ENCODE results near the gene LDHAL6B.

LDHAL6B gene

GRCh38 chr15:59245559-59245958 is 38.9 kb downstream of the LDHAL6B start:
- Histone ChIP-seq H3K27me3 (replicated peaks in 2 of 5; ENCODE audit: control insufficient read depth in 4 of 5, insufficient read depth in 5 of 5, low read length in 4 of 5) (no peaks in the 10 kb centered on the region), H3K27ac (ENCODE audit: insufficient read depth in 1 of 2, low read depth in 1 of 2, low read length in 2 of 2, poor library complexity in 1 of 2, severe bottlenecking in 2 of 2) (no peak overlapping the region), H3K4me1 (ENCODE audit: control extremely low read depth in 1 of 4, control insufficient read depth in 4 of 4, insufficient read depth in 4 of 4, low read length in 3 of 4) (peaks cover 0 to 4% (median 0%) of the 10 kb centered on the region in 4 experiments), H3K9me3 (ENCODE audit: control extremely low read depth in 1 of 5, control insufficient read depth in 4 of 5, insufficient read depth in 2 of 5, low read depth in 1 of 5, low read length in 4 of 5) (no peaks in the 10 kb centered on the region), H3K4me3 (ENCODE audit: control insufficient read depth in 1 of 7, extremely low read depth in 1 of 7, insufficient read depth in 4 of 7, low read depth in 2 of 7, low read length in 6 of 7) (no peak overlapping the region), H3K36me3 (ENCODE audit: control insufficient read depth in 4 of 4, insufficient read depth in 4 of 4, low read length in 3 of 4) (no peaks in the 10 kb centered on the region)
- no peak for DNase-seq
- ChIA-PET POLR2A (no interaction called here), CTCF (interaction anchor here (1.0 to 4.8 kb wide), 6 partner anchors 11 to 284 kb away, joined by 3 to 43 read pairs (median 14); no protein-coding TSS in a partner anchor)
- 100% methylated on average over 1 of the region's 2 CpGs for WGBS (ENCODE audit: insufficient coverage)

- no peak overlapping the region for H3K27ac ChIP-seq (ENCODE audit: insufficient read depth in 1 of 2, low read depth in 1 of 2, low read length in 2 of 2, poor library complexity in 1 of 2, severe bottlenecking in 2 of 2)
- no peaks in the 10 kb centered on the region for H3K36me3 ChIP-seq (ENCODE audit: control insufficient read depth in 4 of 4, insufficient read depth in 4 of 4, low read length in 3 of 4)
- no peak overlapping the region for H3K4me3 ChIP-seq (ENCODE audit: control insufficient read depth in 1 of 7, extremely low read depth in 1 of 7, insufficient read depth in 4 of 7, low read depth in 2 of 7, low read length in 6 of 7)
- peak; percentile 77 to 88 (median 84) for DNase-seq
- H3K9me3 ChIP-seq (ENCODE audit: control extremely low read depth in 1 of 5, control insufficient read depth in 4 of 5, insufficient read depth in 2 of 5, low read depth in 1 of 5, low read length in 4 of 5) = no peaks in the 10 kb centered on the region
- WGBS (ENCODE audit: insufficient coverage) = 0% methylated on average over 2 of the region's 2 CpGs
- ChIA-PET CTCF (interaction anchor here (0.8 to 4.8 kb wide), 27 partner anchors 9 to 285 kb away, joined by 3 to 43 read pairs (median 4); no protein-coding TSS in a partner anchor), POLR2A (no interaction called here)
- H3K4me1 ChIP-seq (ENCODE audit: control extremely low read depth in 1 of 4, control insufficient read depth in 4 of 4, insufficient read depth in 4 of 4, low read length in 3 of 4) = peaks cover 0 to 4% (median 0%) of the 10 kb centered on the region in 4 experiments
- H3K27me3 ChIP-seq (replicated peaks in 2 of 5; ENCODE audit: control insufficient read depth in 4 of 5, insufficient read depth in 5 of 5, low read length in 4 of 5) = no peaks in the 10 kb centered on the region
Measured at GRCh38 chr15:59247364-59247763, 40.7 kb downstream of the LDHAL6B start.

GRCh38 chr15:59249816-59250215 is 43.2 kb downstream of the LDHAL6B start:
- Histone ChIP-seq H3K27ac (ENCODE audit: insufficient read depth in 1 of 2, low read depth in 1 of 2, low read length in 2 of 2, poor library complexity in 1 of 2, severe bottlenecking in 2 of 2) (no peak overlapping the region), H3K4me1 (ENCODE audit: control extremely low read depth in 1 of 4, control insufficient read depth in 4 of 4, insufficient read depth in 4 of 4, low read length in 3 of 4) (peaks cover 0 to 4% (median 0%) of the 10 kb centered on the region in 4 experiments), H3K4me3 (ENCODE audit: control insufficient read depth in 1 of 7, extremely low read depth in 1 of 7, insufficient read depth in 4 of 7, low read depth in 2 of 7, low read length in 6 of 7) (no peak overlapping the region), H3K9me3 (ENCODE audit: control extremely low read depth in 1 of 5, control insufficient read depth in 4 of 5, insufficient read depth in 2 of 5, low read depth in 1 of 5, low read length in 4 of 5) (no peaks in the 10 kb centered on the region), H3K36me3 (ENCODE audit: control insufficient read depth in 4 of 4, insufficient read depth in 4 of 4, low read length in 3 of 4) (no peaks in the 10 kb centered on the region), H3K27me3 (replicated peaks in 2 of 5; ENCODE audit: control insufficient read depth in 4 of 5, insufficient read depth in 5 of 5, low read length in 4 of 5) (no peaks in the 10 kb centered on the region)
- ChIA-PET CTCF (no interaction called here), POLR2A (no interaction called here)
- 100% methylated on average over 5 of the region's 5 CpGs for WGBS (ENCODE audit: insufficient coverage)
- DNase-seq = no peak

GRCh38 chr15:59250249-59250648 is 43.6 kb downstream of the LDHAL6B start:
- no peak overlapping the region for H3K4me3 ChIP-seq (ENCODE audit: control insufficient read depth in 1 of 7, extremely low read depth in 1 of 7, insufficient read depth in 4 of 7, low read depth in 2 of 7, low read length in 6 of 7)
- POLR2A ChIA-PET = no interaction called here
- no peak overlapping the region for H3K27ac ChIP-seq (ENCODE audit: insufficient read depth in 1 of 2, low read depth in 1 of 2, low read length in 2 of 2, poor library complexity in 1 of 2, severe bottlenecking in 2 of 2)
- H3K27me3 ChIP-seq (replicated peaks in 2 of 5; ENCODE audit: control insufficient read depth in 4 of 5, insufficient read depth in 5 of 5, low read length in 4 of 5) = no peaks in the 10 kb centered on the region
- no peaks in the 10 kb centered on the region for H3K9me3 ChIP-seq (ENCODE audit: control extremely low read depth in 1 of 5, control insufficient read depth in 4 of 5, insufficient read depth in 2 of 5, low read depth in 1 of 5, low read length in 4 of 5)
- 95% methylated on average over 13 of the region's 13 CpGs for WGBS (ENCODE audit: insufficient coverage)
- H3K36me3 ChIP-seq (ENCODE audit: control insufficient read depth in 4 of 4, insufficient read depth in 4 of 4, low read length in 3 of 4) = no peaks in the 10 kb centered on the region
- H3K4me1 ChIP-seq (ENCODE audit: control extremely low read depth in 1 of 4, control insufficient read depth in 4 of 4, insufficient read depth in 4 of 4, low read length in 3 of 4) = peaks cover 0 to 4% (median 0%) of the 10 kb centered on the region in 4 experiments
- no peak for DNase-seq
- CTCF ChIA-PET = interaction anchor here (0.8 to 1.2 kb wide), 2 partner anchors 50 to 245 kb away, joined by 3 read pairs; no protein-coding TSS in a partner anchor

GRCh38 chr15:59251001-59251845 is 44.6 kb downstream of the LDHAL6B start:
- Histone ChIP-seq H3K4me3 (ENCODE audit: control insufficient read depth in 1 of 7, extremely low read depth in 1 of 7, insufficient read depth in 4 of 7, low read depth in 2 of 7, low read length in 6 of 7) (no peak overlapping the region), H3K27ac (ENCODE audit: insufficient read depth in 1 of 2, low read depth in 1 of 2, low read length in 2 of 2, poor library complexity in 1 of 2, severe bottlenecking in 2 of 2) (no peak overlapping the region), H3K9me3 (ENCODE audit: control extremely low read depth in 1 of 5, control insufficient read depth in 4 of 5, insufficient read depth in 2 of 5, low read depth in 1 of 5, low read length in 4 of 5) (no peaks in the 10 kb centered on the region), H3K36me3 (ENCODE audit: control insufficient read depth in 4 of 4, insufficient read depth in 4 of 4, low read length in 3 of 4) (peaks cover 0 to 2% (median 0%) of the 10 kb centered on the region in 4 experiments), H3K4me1 (ENCODE audit: control extremely low read depth in 1 of 4, control insufficient read depth in 4 of 4, insufficient read depth in 4 of 4, low read length in 3 of 4) (peaks cover 0 to 4% (median 0%) of the 10 kb centered on the region in 4 experiments), H3K27me3 (replicated peaks in 2 of 5; ENCODE audit: control insufficient read depth in 4 of 5, insufficient read depth in 5 of 5, low read length in 4 of 5) (no peaks in the 10 kb centered on the region)
- DNase-seq = no peak
- POLR2A ChIA-PET = no interaction called here
- CTCF ChIA-PET = interaction anchor here (0.8 to 1.2 kb wide), 2 partner anchors 49 to 244 kb away, joined by 3 read pairs; no protein-coding TSS in a partner anchor
- 83% methylated on average over 6 of the region's 7 CpGs for WGBS (ENCODE audit: insufficient coverage)

GRCh38 chr15:59252137-59252536 is 45.5 kb downstream of the LDHAL6B start:
- CTCF ChIA-PET = no interaction called here
- no peak for DNase-seq
- Histone ChIP-seq H3K9me3 (ENCODE audit: control extremely low read depth in 1 of 5, control insufficient read depth in 4 of 5, insufficient read depth in 2 of 5, low read depth in 1 of 5, low read length in 4 of 5) (no peaks in the 10 kb centered on the region), H3K27me3 (replicated peaks in 2 of 5; ENCODE audit: control insufficient read depth in 4 of 5, insufficient read depth in 5 of 5, low read length in 4 of 5) (no peaks in the 10 kb centered on the region), H3K4me3 (ENCODE audit: control insufficient read depth in 1 of 7, extremely low read depth in 1 of 7, insufficient read depth in 4 of 7, low read depth in 2 of 7, low read length in 6 of 7) (no peak overlapping the region), H3K36me3 (ENCODE audit: control insufficient read depth in 4 of 4, insufficient read depth in 4 of 4, low read length in 3 of 4) (peaks cover 0 to 2% (median 0%) of the 10 kb centered on the region in 4 experiments), H3K27ac (ENCODE audit: insufficient read depth in 1 of 2, low read depth in 1 of 2, low read length in 2 of 2, poor library complexity in 1 of 2, severe bottlenecking in 2 of 2) (no peak overlapping the region), H3K4me1 (ENCODE audit: control extremely low read depth in 1 of 4, control insufficient read depth in 4 of 4, insufficient read depth in 4 of 4, low read length in 3 of 4) (peaks cover 0 to 4% (median 0%) of the 10 kb centered on the region in 4 experiments)
- 100% methylated on average over 5 of the region's 5 CpGs for WGBS (ENCODE audit: insufficient coverage)
- POLR2A ChIA-PET = no interaction called here

GRCh38 chr15:59255680-59256336 is 49.2 kb downstream of the LDHAL6B start:
- ChIA-PET CTCF (interaction anchor here (3.0 kb wide), 1 partner anchor 9 kb away, joined by 17 read pairs; no protein-coding TSS in a partner anchor), POLR2A (no interaction called here)
- Histone ChIP-seq H3K36me3 (ENCODE audit: control insufficient read depth in 4 of 4, insufficient read depth in 4 of 4, low read length in 3 of 4) (peaks cover 0 to 2% (median 0%) of the 10 kb centered on the region in 4 experiments), H3K4me1 (ENCODE audit: control extremely low read depth in 1 of 4, control insufficient read depth in 4 of 4, insufficient read depth in 4 of 4, low read length in 3 of 4) (no peaks in the 10 kb centered on the region), H3K27me3 (replicated peaks in 2 of 5; ENCODE audit: control insufficient read depth in 4 of 5, insufficient read depth in 5 of 5, low read length in 4 of 5) (no peaks in the 10 kb centered on the region), H3K9me3 (ENCODE audit: control extremely low read depth in 1 of 5, control insufficient read depth in 4 of 5, insufficient read depth in 2 of 5, low read depth in 1 of 5, low read length in 4 of 5) (no peaks in the 10 kb centered on the region), H3K27ac (ENCODE audit: insufficient read depth in 1 of 2, low read depth in 1 of 2, low read length in 2 of 2, poor library complexity in 1 of 2, severe bottlenecking in 2 of 2) (no peak overlapping the region), H3K4me3 (ENCODE audit: control insufficient read depth in 1 of 7, extremely low read depth in 1 of 7, insufficient read depth in 4 of 7, low read depth in 2 of 7, low read length in 6 of 7) (no peak overlapping the region)
- DNase-seq = no peak
- WGBS (ENCODE audit: insufficient coverage) = 94% methylated on average over 2 of the region's 7 CpGs
